Uterus (tissue), 4 donors: ENCODE measurements around the gene TMEM200A. TPM values are rescaled to one million over a fixed set of nuclear protein-coding genes. Genes with fewer than 3 reads are reported as not detected.

ENCODE experiments used
- DNase-seq, 2 donors: peaks; one replicate each; pipeline ENCODE4 v3.0.0-alpha.2; 2019 to 2020
- H3K27ac ChIP-seq, 2 donors: fragments of 200-600 bp; sonication (generic); 1 replicate in 1 of 2; 2 replicates in 1 of 2; pipeline ENCODE4 v1.5.1; 2016 to 2018
- H3K27me3 ChIP-seq, 2 donors: fragments of 200-600 bp; sonication (generic); one replicate each; pipeline ENCODE4 v1.5.1; 2018 to 2019; ENCODE audit warnings: control low read depth in 1 of 2
- H3K36me3 ChIP-seq, 2 donors: fragments of 200-600 bp; sonication (generic); one replicate each; pipeline ENCODE4 v1.5.1; 2019; ENCODE audit warnings: control low read depth in 1 of 2
- H3K4me1 ChIP-seq, 2 donors: fragments of 200-600 bp; sonication (generic); one replicate each; pipeline ENCODE4 v1.5.1; 2018 to 2019; ENCODE audit warnings: control low read depth in 1 of 2
- H3K4me3 ChIP-seq, 2 donors: fragments of 200-600 bp; sonication (generic); 1 replicate in 1 of 2; 2 replicates in 1 of 2; pipeline ENCODE4 v1.5.1; 2018 to 2019; ENCODE audit warnings: mild to moderate bottlenecking in 1 of 2
- H3K9me3 ChIP-seq, 2 donors: fragments of 200-600 bp; sonication (generic); one replicate each; pipeline ENCODE4 v1.5.1; 2019; ENCODE audit warnings: control low read depth in 1 of 2
- POLR2A ChIP-seq, 2 donors: fragments of 450-650 bp; IDR thresholded peaks; one replicate each; pipeline ENCODE4 v1.6.1; 2016; ENCODE audit warnings: antibody characterized with exemption in 2 of 2, mild to moderate bottlenecking in 1 of 2, moderate library complexity in 1 of 2
- intact Hi-C: fragments of 100-400 bp; cut with DNase I; formaldehyde crosslinking; loops from one replicate; pipeline ENCODE4 v1.15.1; 2023; ENCODE audit warnings: low total_unique reads
- total RNA-seq, 4 donors: library from RNA; depleted of rRNA in 3 of 4; stranded (reverse); fragments of >200 nt in 3 of 4; gene quantifications; one replicate each; pipeline versions ENCODE4 v1.1.0 to v1.2.4, GENCODE V29; 2014 to 2023
- TF ChIP-seq, protein P1 (sequence below), 4 experiments: fragments of 200-600 bp in 2 of 4; fragments of 450-650 bp in 2 of 4; sonication (generic) in 2 of 4; IDR thresholded peaks; one replicate each; pipeline ENCODE4 v1.5.1; 2016 to 2019; ENCODE audit warnings: antibody characterized with exemption in 4 of 4, mild to moderate bottlenecking in 2 of 4, moderate library complexity in 1 of 4
- donor health status: DM: yes; HTN: yes; CAD: no.

The TMEM200A gene
- total RNA-seq, 4 donors from 2014 or later = 20.9 to 27.9 (median 23.1) TPM

DNA sequence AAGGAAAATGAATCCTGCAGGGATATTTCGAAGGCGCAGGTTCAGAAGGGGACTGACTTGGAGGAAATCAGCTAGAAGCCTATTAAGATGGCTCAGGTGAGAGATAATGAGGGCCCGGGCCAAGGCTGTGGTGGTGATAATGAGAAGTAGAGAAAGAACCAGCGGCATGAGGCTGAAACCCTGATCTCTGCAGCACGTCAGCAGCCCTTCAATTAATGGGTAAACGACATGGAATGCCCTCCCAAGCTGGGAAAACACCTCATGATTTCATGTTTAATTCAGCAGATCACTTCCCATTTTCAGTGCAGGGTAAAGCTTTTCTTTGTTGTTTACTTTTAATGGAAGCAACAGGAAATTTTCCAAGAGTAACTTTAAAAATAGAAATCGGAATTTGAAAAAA lies 104.9 kb downstream of the TMEM200A start:
- H3K4me3 ChIP-seq = no peak overlapping the region
- intact Hi-C loops = no loop called here
- H3K4me1 ChIP-seq = no peaks in the 10 kb centered on the region
- H3K27me3 ChIP-seq = no peaks in the 10 kb centered on the region
- no peaks in the 10 kb centered on the region for H3K9me3 ChIP-seq
- no peak for DNase-seq
- no peak for TF ChIP-seq POLR2A (IDR thresholded peaks at IDR 0.05)
- no peaks in the 10 kb centered on the region for H3K36me3 ChIP-seq
- no peak overlapping the region for H3K27ac ChIP-seq

DNA sequence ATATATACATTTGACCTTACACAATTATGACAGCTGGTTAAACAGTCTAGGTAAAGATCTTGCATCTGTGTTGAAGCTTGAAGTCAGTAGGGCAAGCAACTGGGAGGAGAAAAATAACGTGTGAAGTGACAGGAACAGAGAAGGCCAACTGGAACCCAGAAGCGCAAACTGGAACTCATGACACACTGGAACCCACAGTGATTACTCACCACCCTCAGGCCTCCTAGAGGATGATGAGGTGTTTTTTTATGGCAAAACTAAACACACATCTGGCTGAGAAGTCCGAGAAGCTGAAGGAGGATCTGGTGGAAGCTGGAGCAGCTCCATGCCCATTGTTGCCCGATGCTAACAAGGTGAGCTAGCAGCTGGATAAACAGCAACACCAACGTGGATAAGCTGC lies 108.1 kb downstream of the TMEM200A start:
- no peaks in the 10 kb centered on the region for H3K4me1 ChIP-seq
- H3K9me3 ChIP-seq = no peaks in the 10 kb centered on the region
- intact Hi-C loops = no loop called here
- no peak overlapping the region for H3K4me3 ChIP-seq
- H3K27ac ChIP-seq = no peak overlapping the region
- TF ChIP-seq, protein P1, sequence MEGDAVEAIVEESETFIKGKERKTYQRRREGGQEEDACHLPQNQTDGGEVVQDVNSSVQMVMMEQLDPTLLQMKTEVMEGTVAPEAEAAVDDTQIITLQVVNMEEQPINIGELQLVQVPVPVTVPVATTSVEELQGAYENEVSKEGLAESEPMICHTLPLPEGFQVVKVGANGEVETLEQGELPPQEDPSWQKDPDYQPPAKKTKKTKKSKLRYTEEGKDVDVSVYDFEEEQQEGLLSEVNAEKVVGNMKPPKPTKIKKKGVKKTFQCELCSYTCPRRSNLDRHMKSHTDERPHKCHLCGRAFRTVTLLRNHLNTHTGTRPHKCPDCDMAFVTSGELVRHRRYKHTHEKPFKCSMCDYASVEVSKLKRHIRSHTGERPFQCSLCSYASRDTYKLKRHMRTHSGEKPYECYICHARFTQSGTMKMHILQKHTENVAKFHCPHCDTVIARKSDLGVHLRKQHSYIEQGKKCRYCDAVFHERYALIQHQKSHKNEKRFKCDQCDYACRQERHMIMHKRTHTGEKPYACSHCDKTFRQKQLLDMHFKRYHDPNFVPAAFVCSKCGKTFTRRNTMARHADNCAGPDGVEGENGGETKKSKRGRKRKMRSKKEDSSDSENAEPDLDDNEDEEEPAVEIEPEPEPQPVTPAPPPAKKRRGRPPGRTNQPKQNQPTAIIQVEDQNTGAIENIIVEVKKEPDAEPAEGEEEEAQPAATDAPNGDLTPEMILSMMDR (IDR thresholded peaks at IDR 0.05) = no peak
- TF ChIP-seq POLR2A (IDR thresholded peaks at IDR 0.05) = no peak
- H3K36me3 ChIP-seq = no peaks in the 10 kb centered on the region
- DNase-seq = no peak
- H3K27me3 ChIP-seq = no peaks in the 10 kb centered on the region

DNA sequence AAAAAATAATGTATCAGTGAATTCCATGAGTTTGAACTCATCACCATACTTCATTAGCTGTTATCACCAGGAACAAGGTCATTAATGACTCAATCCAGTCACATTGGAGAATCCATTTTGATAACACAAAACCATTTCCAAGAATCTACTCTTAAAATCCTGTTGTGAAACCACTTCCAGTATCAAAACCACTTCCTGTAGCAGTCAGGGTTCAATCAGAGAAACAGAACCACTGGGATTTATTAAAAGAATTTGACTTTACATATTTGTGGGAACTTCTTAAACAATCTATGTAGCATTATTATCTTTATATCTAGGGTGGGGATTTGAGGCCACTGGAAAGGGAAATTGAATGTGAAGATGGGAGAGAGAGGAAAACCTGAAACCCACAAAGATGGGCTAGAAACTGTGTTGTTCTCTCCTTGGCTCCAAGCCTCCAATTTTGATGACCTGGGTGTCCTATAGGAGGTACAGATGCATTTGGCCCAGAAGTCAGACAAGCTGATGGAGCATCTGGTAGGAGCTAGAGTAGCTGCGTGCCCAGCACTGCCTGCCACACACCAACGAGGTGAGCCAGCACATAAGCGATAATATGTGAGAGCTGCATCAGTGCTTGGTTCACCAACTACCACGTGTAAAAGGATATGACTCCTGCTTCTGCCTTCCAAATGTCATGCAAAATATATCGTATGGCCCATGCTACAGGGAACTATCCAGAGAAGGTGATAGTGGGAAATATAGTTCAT lies 117.0 kb downstream of the TMEM200A start:
- Histone ChIP-seq H3K9me3 (no peaks in the 10 kb centered on the region), H3K27ac (no peak overlapping the region), H3K4me3 (no peak overlapping the region), H3K27me3 (no peaks in the 10 kb centered on the region), H3K36me3 (no peaks in the 10 kb centered on the region), H3K4me1 (no peaks in the 10 kb centered on the region)
- DNase-seq = no peak
- TF ChIP-seq, protein P1 (IDR thresholded peaks at IDR 0.05) = no peak
- intact Hi-C loops = no loop called here

DNA sequence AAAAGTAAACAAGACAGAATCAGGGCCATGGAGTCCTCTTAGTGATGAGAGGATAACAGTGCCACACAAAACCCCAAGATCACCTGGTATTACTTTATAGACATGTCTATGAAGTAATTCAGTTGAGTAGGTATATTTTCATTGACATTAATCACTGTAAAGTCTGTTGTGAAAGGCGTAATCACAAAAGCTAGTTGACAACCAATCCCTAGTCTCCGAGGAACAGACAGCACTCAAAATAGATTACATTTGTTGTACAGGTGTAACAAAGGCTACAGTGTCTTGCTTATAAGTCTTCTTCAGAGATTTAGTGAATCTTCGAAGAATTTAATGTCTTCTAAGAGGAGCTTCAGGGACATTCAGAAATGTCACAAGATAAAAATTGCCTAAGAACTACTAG lies 120.1 kb downstream of the TMEM200A start:
- no peak overlapping the region for H3K27ac ChIP-seq
- H3K36me3 ChIP-seq = no peaks in the 10 kb centered on the region
- H3K4me3 ChIP-seq = no peak overlapping the region
- intact Hi-C loops = no loop called here
- DNase-seq = no peak
- no peaks in the 10 kb centered on the region for H3K9me3 ChIP-seq
- no peaks in the 10 kb centered on the region for H3K4me1 ChIP-seq
- no peaks in the 10 kb centered on the region for H3K27me3 ChIP-seq
- TF ChIP-seq, protein P1 (IDR thresholded peaks at IDR 0.05) = no peak
- TF ChIP-seq POLR2A (IDR thresholded peaks at IDR 0.05) = no peak

DNA sequence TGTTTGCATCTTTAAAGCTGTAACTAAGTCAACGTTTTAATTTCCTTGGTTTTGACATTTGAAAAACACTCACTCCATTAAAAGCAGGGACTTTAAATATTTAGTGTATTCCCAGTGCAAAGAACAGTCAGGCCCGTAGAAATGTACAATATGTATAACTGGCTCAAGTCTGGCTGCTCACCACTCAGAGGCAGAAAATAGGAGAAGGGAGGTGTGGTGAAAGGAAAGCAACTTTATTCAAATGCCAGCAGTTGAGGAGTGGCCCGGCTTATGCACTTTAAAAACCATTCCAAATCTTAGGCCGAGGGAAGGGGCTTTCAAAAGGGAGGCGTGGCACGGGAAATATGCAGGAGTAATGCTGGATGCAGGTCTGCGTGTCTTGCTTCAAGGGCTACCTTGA lies 120.6 kb downstream of the TMEM200A start:
- Histone ChIP-seq H3K27ac (no peak overlapping the region), H3K36me3 (no peaks in the 10 kb centered on the region), H3K9me3 (no peaks in the 10 kb centered on the region), H3K4me3 (no peak overlapping the region), H3K4me1 (no peaks in the 10 kb centered on the region), H3K27me3 (no peaks in the 10 kb centered on the region)
- intact Hi-C loops = no loop called here
- TF ChIP-seq, protein P1 (IDR thresholded peaks at IDR 0.05) = no peak
- no peak for TF ChIP-seq POLR2A (IDR thresholded peaks at IDR 0.05)
- DNase-seq = no peak
